Measurements from ENCODE around the gene NRF1. TPM values are rescaled to one million over a fixed set of nuclear protein-coding genes. Genes with fewer than 3 reads are reported as not detected.

The NRF1 gene
- total and polyA plus RNA-seq, 2 of the 8 experiments (the other 6 are each of a cell fraction or from before 2014, with no cell fraction given): 18.2 to 21.4 TPM

GRCh38 chr7:129650056-129650758 is 38.7 kb downstream of the NRF1 start:
- Histone ChIP-seq H3K79me1 (ENCODE audit: low read depth, low read length) (no peaks in the 10 kb centered on the region; the same call in 1 of the 2 replicates), H3K79me2 (ENCODE audit: control insufficient read depth in 1 of 2, insufficient read depth in 2 of 2, low read length in 2 of 2) (peaks cover 0 to 50% of the 10 kb centered on the region in 2 experiments; a peak in 3 of 4 replicates), H3K56ac (replicated peaks; ENCODE audit: insufficient read length, low read depth, low read length) (peak overlapping the region; percentile 12), H3K9ac (replicated peaks in 1 of 4; ENCODE audit: extremely low read depth in 1 of 4, low read depth in 3 of 4, low read length in 3 of 4) (no peak overlapping the region), H2BK15ac (ENCODE audit: low read length) (no peak overlapping the region), H3K4me1 (replicated peaks in 1 of 4; ENCODE audit: control insufficient read depth in 3 of 4, insufficient read depth in 4 of 4, low read length in 3 of 4) (peaks cover 5 to 9% (median 9%) of the 10 kb centered on the region in 4 experiments; a peak in 6 of 7 replicates), H4K91ac (replicated peaks; ENCODE audit: insufficient read length, low read length) (no peak overlapping the region), H3K23me2 (ENCODE audit: low read depth, low read length) (no peaks in the 10 kb centered on the region), H3K9me3 (ENCODE audit: insufficient read depth in 2 of 2, low read depth in 1 of 2, low read length in 1 of 2) (no peaks in the 10 kb centered on the region; a peak in 1 of 4 replicates), H3K18ac (ENCODE audit: extremely low read depth, low read length) (peak overlapping the region; percentile 64; the same call in 1 of the 2 replicates), H2BK12ac (ENCODE audit: low read depth, low read length) (no peak overlapping the region), H3K36me3 (ENCODE audit: control insufficient read depth in 2 of 4, insufficient read depth in 4 of 4, low read length in 3 of 4) (no peaks in the 10 kb centered on the region), H3K4ac (replicated peaks; ENCODE audit: insufficient read length, low read depth, low read length) (no peak overlapping the region), H2BK120ac (replicated peaks; ENCODE audit: low read depth, low read length) (no peak overlapping the region), H3K4me3 (ENCODE audit: extremely low read depth in 1 of 4, insufficient read depth in 2 of 4, low read depth in 3 of 4, low read length in 4 of 4) (no peak overlapping the region), H4K5ac (ENCODE audit: insufficient read length, low read depth, low read length) (no peak overlapping the region), H2BK5ac (ENCODE audit: low read depth, low read length) (no peak overlapping the region), H4K8ac (ENCODE audit: extremely low read depth, insufficient read depth, low read length) (no peak overlapping the region), H2AFZ (ENCODE audit: low read length) (no peak overlapping the region), H3K14ac (ENCODE audit: insufficient read length) (no peak overlapping the region), H3K4me2 (ENCODE audit: insufficient read depth in 1 of 2, low read depth in 2 of 2, low read length in 2 of 2) (no peak overlapping the region), H3K27me3 (replicated peaks in 1 of 4; ENCODE audit: control insufficient read depth in 3 of 4, extremely low read depth in 1 of 4, insufficient read depth in 3 of 4, low read length in 3 of 4) (no peaks in the 10 kb centered on the region), H2BK20ac (ENCODE audit: low read length) (no peak overlapping the region), H3K27ac (ENCODE audit: low read depth, low read length) (no peak overlapping the region), H3K23ac (ENCODE audit: insufficient read length) (no peak overlapping the region), H2AK5ac (ENCODE audit: low read depth, low read length) (no peak overlapping the region), H4K20me1 (replicated peaks in 1 of 2; ENCODE audit: control insufficient read depth in 1 of 2, insufficient read depth in 2 of 2, low read length in 2 of 2) (no peaks in the 10 kb centered on the region)
- POLR2A ChIA-PET (ENCODE audit: partially characterized antibody): interaction anchor here (2.6 kb wide), 1 partner anchor 10 kb away, joined by 7 read pairs; no protein-coding TSS in a partner anchor
- CTCF ChIA-PET (ENCODE audit: partially characterized antibody): interaction anchor here (0.7 to 1.0 kb wide), 2 partner anchors 15 to 21 kb away, joined by 3 read pairs; no protein-coding TSS in a partner anchor
- DNase-seq (ENCODE audit: low read depth in 1 of 2, low spot score in 2 of 2): no peak
- FAIRE-seq: no peak
- WGBS, 2 experiments (ENCODE audit: extremely low coverage in 1 of 2, insufficient coverage in 1 of 2, insufficient read length in 1 of 2, insufficient replicate concordance in 2 of 2, low coverage in 1 of 2, low lambda C conversion rate in 2 of 2, missing lambda C conversion rate in 1 of 2): 96% methylated on average over 5 of the region's 5 CpGs; no CpG with 5 or more reads in 1 of the 2 experiments
- TF ChIP-seq FOSL1 (IDR thresholded peaks at IDR 0.05; ENCODE audit: insufficient read depth, low read depth, low read length) (no peak), ATF2 (IDR thresholded peaks at IDR 0.05; ENCODE audit: low read length) (no peak), YY1 (IDR thresholded peaks at IDR 0.05; ENCODE audit: low read depth, low read length) (no peak), NANOG (IDR thresholded peaks at IDR 0.05; ENCODE audit: insufficient read depth, low read depth, low read length, poor library complexity, severe bottlenecking) (no peak), EZH2 (IDR thresholded peaks at IDR 0.05; ENCODE audit: low read depth, low read length, severe bottlenecking) (no peak), NRF1 (IDR thresholded peaks at IDR 0.05; ENCODE audit: low read depth, low read length) (no peak)
